A673 (cell line): ENCODE measurements around the gene DDR2.

Source experiments
- EZH2 ChIP-seq: fragments of 200-600 bp; sonication (generic); IDR thresholded peaks from 2 replicates; pipeline ENCODE4 v1.6.1; 2017; ENCODE audit warnings: borderline replicate concordance, low read depth, mild to moderate bottlenecking, mixed read lengths, antibody characterized with exemption, low read length; ENCODE audit not compliant: poor library complexity, severe bottlenecking
- TF ChIP-seq, protein P1 (sequence below): fragments of 300-800, 200-600 bp; sonication (generic); conservative IDR thresholded peaks from 2 replicates; pipeline ENCODE4 v1.5.1; 2017; ENCODE audit warnings: low read depth, mild to moderate bottlenecking, antibody characterized with exemption, low read length, moderate library complexity, mixed read lengths

DNA sequence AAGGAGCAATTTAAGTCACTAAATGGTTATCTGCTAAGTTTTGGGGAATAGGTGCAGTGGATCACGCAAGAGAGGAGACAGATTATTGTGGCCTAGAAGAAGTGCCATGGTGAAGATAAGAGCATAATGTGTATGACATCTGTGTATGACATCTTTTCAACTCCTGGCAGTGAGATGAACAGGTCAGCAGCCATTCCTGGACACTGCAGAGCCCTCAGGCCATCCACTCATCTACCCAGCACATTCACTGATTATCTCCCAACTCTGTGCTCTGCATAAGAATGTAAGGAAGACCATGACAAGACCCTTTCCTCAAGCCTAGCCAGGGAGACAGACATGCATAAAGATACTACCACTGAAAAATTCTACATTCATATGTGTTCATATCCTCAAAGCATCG lies 73.7 kb downstream of the DDR2 start:
- TF ChIP-seq, protein P1, sequence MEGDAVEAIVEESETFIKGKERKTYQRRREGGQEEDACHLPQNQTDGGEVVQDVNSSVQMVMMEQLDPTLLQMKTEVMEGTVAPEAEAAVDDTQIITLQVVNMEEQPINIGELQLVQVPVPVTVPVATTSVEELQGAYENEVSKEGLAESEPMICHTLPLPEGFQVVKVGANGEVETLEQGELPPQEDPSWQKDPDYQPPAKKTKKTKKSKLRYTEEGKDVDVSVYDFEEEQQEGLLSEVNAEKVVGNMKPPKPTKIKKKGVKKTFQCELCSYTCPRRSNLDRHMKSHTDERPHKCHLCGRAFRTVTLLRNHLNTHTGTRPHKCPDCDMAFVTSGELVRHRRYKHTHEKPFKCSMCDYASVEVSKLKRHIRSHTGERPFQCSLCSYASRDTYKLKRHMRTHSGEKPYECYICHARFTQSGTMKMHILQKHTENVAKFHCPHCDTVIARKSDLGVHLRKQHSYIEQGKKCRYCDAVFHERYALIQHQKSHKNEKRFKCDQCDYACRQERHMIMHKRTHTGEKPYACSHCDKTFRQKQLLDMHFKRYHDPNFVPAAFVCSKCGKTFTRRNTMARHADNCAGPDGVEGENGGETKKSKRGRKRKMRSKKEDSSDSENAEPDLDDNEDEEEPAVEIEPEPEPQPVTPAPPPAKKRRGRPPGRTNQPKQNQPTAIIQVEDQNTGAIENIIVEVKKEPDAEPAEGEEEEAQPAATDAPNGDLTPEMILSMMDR, result no peak
- no peak for TF ChIP-seq EZH2
